PFSK-1 (cell line): ENCODE measurements around the gene BMF.

Experiments
- POLR2AphosphoS5 ChIP-seq: IDR thresholded peaks from 2 replicates; pipeline ENCODE4 v1.6.1; 2012; ENCODE audit warnings: low read depth, mild to moderate bottlenecking, control low read depth, low read length, moderate library complexity
- REST ChIP-seq, 2 experiments: IDR thresholded peaks; 2 replicates each; pipeline versions ENCODE4 v1.6.1 to v1.8.0; 2011 to 2012; ENCODE audit warnings: low read depth in 2 of 2, low read length in 2 of 2, control low read depth in 1 of 2, inconsistent platforms in 1 of 2, mild to moderate bottlenecking in 1 of 2, moderate library complexity in 1 of 2; ENCODE audit not compliant: insufficient read depth in 1 of 2
- SIN3A ChIP-seq: IDR thresholded peaks from 2 replicates; pipeline ENCODE4 v1.6.1; 2012; ENCODE audit warnings: mild to moderate bottlenecking, low read length, moderate library complexity, borderline replicate concordance; ENCODE audit not compliant: insufficient read depth

GRCh38 chr15:40096094-40096891 is 12.4 kb downstream of the BMF start:
- TF ChIP-seq REST (IDR thresholded peaks at IDR 0.05; ENCODE audit: insufficient read depth in 1 of 2, low read depth in 2 of 2, low read length in 2 of 2) (no peak), POLR2AphosphoS5 (no peak), SIN3A (no peak)
